Keratinocyte (primary cell): Measurements from ENCODE around the gene PGA4. TPM values are rescaled to one million over a fixed set of nuclear protein-coding genes. Genes with fewer than 3 reads are reported as not detected.

ENCODE experiments used
- DNase-seq: peaks from one replicate; pipeline ENCODE4 v3.0.0-alpha.2; 2011; ENCODE audit warnings: low read depth, missing footprints, low spot score
- FAIRE-seq: peaks from 2 replicates; lab custom pipeline; 2011; peaks lifted over from hg19 to GRCh38; lab: Jason Lieb, UNC
- H2AFZ ChIP-seq: 2 replicates; pipeline ENCODE4 v1.6.0; 2012; ENCODE audit warnings: low read length, control low read depth, inconsistent platforms; ENCODE audit not compliant: control insufficient read depth
- H3K27ac ChIP-seq: 2 replicates; pipeline ENCODE4 v1.5.1; 2011; ENCODE audit warnings: low read length; ENCODE audit not compliant: control insufficient read depth, insufficient read depth
- H3K27me3 ChIP-seq: 3 replicates; pipeline ENCODE4 v1.6.0; 2011; ENCODE audit warnings: low read length; ENCODE audit not compliant: control insufficient read depth, insufficient read depth; ENCODE audit errors: extremely low read depth
- H3K36me3 ChIP-seq, 2 experiments: 2 replicates in 1 of 2; 3 replicates in 1 of 2; pipeline ENCODE4 v1.5.1; 2011; ENCODE audit warnings: low read length in 2 of 2, mild to moderate bottlenecking in 1 of 2; ENCODE audit not compliant: control insufficient read depth in 2 of 2, insufficient read depth in 2 of 2; ENCODE audit errors: extremely low read depth in 1 of 2
- H3K4me1 ChIP-seq: 3 replicates; pipeline ENCODE4 v1.5.1; 2011; ENCODE audit warnings: low read length; ENCODE audit not compliant: control insufficient read depth, insufficient read depth; ENCODE audit errors: extremely low read depth
- H3K4me2 ChIP-seq: 3 replicates; pipeline ENCODE4 v1.6.0; 2011; ENCODE audit warnings: low read depth, low read length; ENCODE audit not compliant: control insufficient read depth, insufficient read depth; ENCODE audit errors: extremely low read depth
- H3K4me3 ChIP-seq, 3 experiments: fragments of 200-600 bp in 1 of 3; sonication (generic) in 1 of 3; 2 replicates in 2 of 3; 3 replicates in 1 of 3; pipeline ENCODE4 v1.5.1; 2011 to 2016; ENCODE audit warnings: low read length in 3 of 3, mild to moderate bottlenecking in 3 of 3, control low read depth in 2 of 3, inconsistent platforms in 1 of 3, low read depth in 1 of 3, mixed read lengths in 1 of 3, mixed run types in 1 of 3, moderate library complexity in 1 of 3; ENCODE audit not compliant: control insufficient read depth in 2 of 3, insufficient read depth in 2 of 3; ENCODE audit errors: extremely low read depth in 1 of 3
- H3K79me2 ChIP-seq: 2 replicates; pipeline ENCODE4 v1.6.0; 2012; ENCODE audit warnings: low read length; ENCODE audit not compliant: control insufficient read depth, insufficient read depth
- H3K9ac ChIP-seq: 3 replicates; pipeline ENCODE4 v1.6.0; 2011; ENCODE audit warnings: low read length; ENCODE audit not compliant: control insufficient read depth, insufficient read depth; ENCODE audit errors: extremely low read depth
- H3K9me1 ChIP-seq: 3 replicates; pipeline ENCODE4 v1.6.0; 2011; ENCODE audit warnings: low read length; ENCODE audit not compliant: control insufficient read depth, insufficient read depth; ENCODE audit errors: extremely low read depth
- H3K9me3 ChIP-seq: 2 replicates; pipeline ENCODE4 v1.5.1; 2012; ENCODE audit warnings: low read depth, low read length; ENCODE audit not compliant: control insufficient read depth
- H4K20me1 ChIP-seq: 3 replicates; pipeline ENCODE4 v1.6.0; 2011; ENCODE audit warnings: low read length; ENCODE audit not compliant: control insufficient read depth, insufficient read depth; ENCODE audit errors: extremely low read depth
- CTCF ChIP-seq, 3 experiments: IDR thresholded peaks in 1 of 3; conservative IDR thresholded peaks in 1 of 3; optimal IDR thresholded peaks in 1 of 3; 2 replicates in 2 of 3; 3 replicates in 1 of 3; pipeline versions ENCODE3 to v1.5.1; 2011; ENCODE audit warnings: low read length in 3 of 3, mild to moderate bottlenecking in 3 of 3, moderate library complexity in 2 of 3, control low read depth in 1 of 3, inconsistent platforms in 1 of 3; ENCODE audit not compliant: insufficient read depth in 2 of 3; ENCODE audit errors: extremely low read depth in 1 of 3
- EZH2 ChIP-seq: IDR thresholded peaks from one replicate; pipeline ENCODE4 v1.6.1; 2012; ENCODE audit warnings: inconsistent platforms, mild to moderate bottlenecking, low read length, moderate library complexity
- dilution Hi-C: fragments of 300-500 bp; cut with MboI; formaldehyde crosslinking; loops from one replicate; pipeline ENCODE4 v1.7.0; 2020; ENCODE audit warnings: low sequenced_read_pairs; ENCODE audit not compliant: extremely low pct_ligation_motif_present
- polyA plus RNA-seq, 5 experiments: library from polyadenylated mRNA; depleted of rRNA in 3 of 5; stranded (reverse) in 3 of 5; stranded (forward) in 1 of 5; unstranded in 1 of 5; fragments of >200 nt; gene quantifications; 1 replicate in 1 of 5; 2 replicates in 3 of 5; 3 replicates in 1 of 5; pipeline versions ENCODE4 v1.2.1 to v1.2.3, GENCODE V29; 2011 to 2012; ENCODE audit warnings: missing spikeins in 2 of 5, low read depth in 1 of 5, low replicate concordance in 1 of 5

Gene PGA4
- polyA plus RNA-seq, 1 donor (not counting 4 experiments of a cell fraction or from before 2014, with no cell fraction given): not detected

DNA sequence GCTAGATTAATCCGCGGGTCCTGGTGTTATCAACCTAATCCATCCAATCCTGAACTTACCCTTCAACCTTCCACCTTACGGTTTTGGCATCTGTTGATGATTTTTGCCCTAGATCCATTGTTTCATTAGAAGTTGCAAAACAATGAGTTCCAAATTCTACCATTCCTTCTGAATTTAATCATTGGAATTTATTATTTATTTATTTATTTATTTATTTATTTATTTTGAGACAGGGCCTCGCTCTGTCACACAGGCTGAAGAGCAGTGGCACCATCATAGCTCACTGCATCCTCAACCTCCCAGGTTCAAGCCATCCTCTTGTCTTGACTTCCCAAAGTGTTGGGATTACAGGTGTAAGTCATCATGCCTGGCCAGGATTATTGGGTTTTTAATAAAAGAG is 40.7 kb upstream of the PGA4 start:
- Histone ChIP-seq H3K9me3 (no peaks in the 10 kb centered on the region), H2AFZ (no peak overlapping the region), H3K9me1 (no peaks in the 10 kb centered on the region), H3K79me2 (no peaks in the 10 kb centered on the region), H3K27ac (no peak overlapping the region), H3K36me3 (no peaks in the 10 kb centered on the region), H3K9ac (no peak overlapping the region), H4K20me1 (no peaks in the 10 kb centered on the region), H3K4me3 (no peak overlapping the region), H3K4me1 (no peaks in the 10 kb centered on the region), H3K27me3 (no peaks in the 10 kb centered on the region), H3K4me2 (no peak overlapping the region)
- TF ChIP-seq EZH2: no peak
- dilution Hi-C loops: no loop called here
- no peak for DNase-seq
- no peak for FAIRE-seq

GRCh38 chr11:61183645-61184044 is 38.5 kb upstream of the PGA4 start:
- Histone ChIP-seq H4K20me1 (no peaks in the 10 kb centered on the region), H3K4me2 (no peak overlapping the region), H3K27me3 (no peaks in the 10 kb centered on the region), H3K79me2 (no peaks in the 10 kb centered on the region), H2AFZ (no peak overlapping the region), H3K9me1 (no peaks in the 10 kb centered on the region), H3K36me3 (no peaks in the 10 kb centered on the region), H3K9ac (no peak overlapping the region), H3K9me3 (no peaks in the 10 kb centered on the region), H3K4me3 (no peak overlapping the region), H3K4me1 (no peaks in the 10 kb centered on the region), H3K27ac (no peak overlapping the region)
- peak in 1 of 3 experiments; percentile 28 for TF ChIP-seq CTCF (optimal IDR thresholded peaks at IDR 0.05 in 1 of 3, IDR thresholded peaks at IDR 0.05 in 1 of 3, conservative IDR thresholded peaks at IDR 0.05 in 1 of 3; ENCODE audit: extremely low read depth in 1 of 3, insufficient read depth in 2 of 3, low read length in 3 of 3)
- TF ChIP-seq EZH2: no peak
- FAIRE-seq (no peak), DNase-seq (no peak)
- dilution Hi-C loops: no loop called here

GRCh38 chr11:61186504-61186903 is 35.6 kb upstream of the PGA4 start:
- Histone ChIP-seq H3K27ac (no peak overlapping the region), H3K36me3 (no peaks in the 10 kb centered on the region), H2AFZ (no peak overlapping the region), H4K20me1 (no peaks in the 10 kb centered on the region), H3K9me3 (no peaks in the 10 kb centered on the region), H3K4me3 (no peak overlapping the region), H3K9ac (no peak overlapping the region), H3K79me2 (no peaks in the 10 kb centered on the region), H3K4me2 (no peak overlapping the region), H3K9me1 (no peaks in the 10 kb centered on the region), H3K4me1 (no peaks in the 10 kb centered on the region), H3K27me3 (no peaks in the 10 kb centered on the region)
- no peak for DNase-seq
- no peak for TF ChIP-seq EZH2
- no peak for TF ChIP-seq CTCF (optimal IDR thresholded peaks at IDR 0.05 in 1 of 3, IDR thresholded peaks at IDR 0.05 in 1 of 3, conservative IDR thresholded peaks at IDR 0.05 in 1 of 3; ENCODE audit: extremely low read depth in 1 of 3, insufficient read depth in 2 of 3, low read length in 3 of 3)
- FAIRE-seq: no peak
- dilution Hi-C loops: no loop called here
